Measurements from ENCODE around the gene TMEM120B.

GRCh38 chr12:121673013-121673511 lies 39.5 kb upstream of the TMEM120B start:
- TF ChIP-seq CTCF (IDR thresholded peaks at IDR 0.05) = no peak
- no peak for TF ChIP-seq POLR2AphosphoS5 (IDR thresholded peaks at IDR 0.05)
- no peak for TF ChIP-seq POLR2A (IDR thresholded peaks at IDR 0.05)
- no peak for TF ChIP-seq EP300 (IDR thresholded peaks at IDR 0.05)

Measured in upper lobe of left lung (tissue), 4 donors.